ENCODE data around the gene POMT2.
"Not testable (repeated sequence)": the region's sequence is repeated elsewhere in the genome, so short reads cannot be mapped to it uniquely, and the experiment has no call there.

The POMT2 gene

DNA sequence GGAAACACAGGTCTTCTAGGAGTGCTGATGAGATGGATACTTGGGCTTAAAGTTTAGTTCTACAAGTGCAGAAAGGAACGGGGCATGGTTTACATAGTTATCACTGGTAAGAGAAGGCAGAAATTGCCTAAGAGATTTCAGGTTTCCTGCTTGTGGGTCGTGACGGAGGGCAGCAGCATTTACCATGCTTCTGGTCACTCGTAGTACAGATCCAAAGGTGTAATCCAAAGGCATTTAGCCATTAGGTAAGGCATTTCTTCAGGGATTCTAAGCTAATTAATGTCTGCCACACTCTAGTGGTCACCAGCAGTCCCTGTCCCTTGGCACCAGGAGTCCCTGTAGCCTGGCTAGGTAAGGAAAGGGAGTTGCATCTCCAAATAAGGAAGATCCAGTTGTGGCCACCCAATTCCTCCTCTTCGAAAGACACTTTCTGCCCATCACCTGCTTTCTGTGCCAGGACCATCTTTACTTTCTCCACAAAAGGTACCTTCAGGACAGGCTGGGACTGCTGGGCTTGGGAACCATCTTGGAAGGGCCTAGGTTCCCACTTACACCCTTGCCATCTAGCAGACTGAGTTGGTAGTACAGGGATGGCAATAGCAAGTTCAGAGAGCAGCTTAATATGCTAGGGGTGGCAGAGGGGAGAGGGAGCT lies 1.7 kb upstream of the POMT2 start:
- DNase-seq: peak in 2 of 3 donors; percentile 9 to 13
- peak overlapping the region in 1 of 2 experiments; percentile 93 for H3K27ac ChIP-seq (ENCODE audit: insufficient read depth in 1 of 2, low read depth in 1 of 2, low read length in 2 of 2, poor library complexity in 1 of 2, severe bottlenecking in 2 of 2)
- H3K27me3 ChIP-seq (replicated peaks in 2 of 5; ENCODE audit: control insufficient read depth in 4 of 5, insufficient read depth in 5 of 5, low read length in 4 of 5): no peaks in the 10 kb centered on the region
- H3K36me3 ChIP-seq (ENCODE audit: control insufficient read depth in 4 of 4, insufficient read depth in 4 of 4, low read length in 3 of 4): peaks cover 0 to 4% (median 2%) of the 10 kb centered on the region in 4 experiments
- H3K9me3 ChIP-seq (ENCODE audit: control extremely low read depth in 1 of 5, control insufficient read depth in 4 of 5, insufficient read depth in 2 of 5, low read depth in 1 of 5, low read length in 4 of 5): no peaks in the 10 kb centered on the region
- H3K4me3 ChIP-seq (ENCODE audit: control insufficient read depth in 1 of 7, extremely low read depth in 1 of 7, insufficient read depth in 4 of 7, low read depth in 2 of 7, low read length in 6 of 7): peak overlapping the region in 6 of 7 experiments; percentile 76 to 95 (median 88)
- ChIA-PET POLR2A (no interaction called here), CTCF (interaction anchor here (1.1 to 14.2 kb wide), 2 partner anchors 8 to 21 kb away, joined by 3 to 251 read pairs; no protein-coding TSS in a partner anchor)
- peaks cover 8 to 22% (median 14%) of the 10 kb centered on the region in 4 experiments for H3K4me1 ChIP-seq (ENCODE audit: control extremely low read depth in 1 of 4, control insufficient read depth in 4 of 4, insufficient read depth in 4 of 4, low read length in 3 of 4)
- 75% methylated on average over 3 of the region's 5 CpGs for WGBS (ENCODE audit: insufficient coverage)

DNA sequence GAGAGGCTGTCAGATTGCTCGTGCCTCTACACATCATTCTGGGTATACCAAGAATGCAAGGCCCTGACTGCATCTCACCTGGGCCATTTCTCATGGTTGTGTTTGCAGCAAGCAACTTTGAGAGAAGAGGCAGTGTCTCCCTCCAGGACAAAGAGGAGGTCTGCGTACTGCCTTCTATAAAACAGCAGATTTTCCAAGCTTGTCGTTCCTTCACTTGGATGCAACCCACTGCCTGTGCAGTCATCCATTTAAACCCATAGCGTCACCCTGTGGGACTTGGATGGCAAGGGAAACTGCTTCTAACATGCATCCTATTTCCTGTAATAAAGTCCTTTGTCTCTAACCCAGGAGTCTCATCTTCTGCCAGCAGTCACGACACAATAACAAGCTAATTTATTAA lies 1.3 kb downstream of the POMT2 start:
- CTCF ChIA-PET: interaction anchor here (14.2 kb wide), 1 partner anchor 18 kb away, joined by 251 read pairs; no protein-coding TSS in a partner anchor
- no peak for DNase-seq
- H3K36me3 ChIP-seq (ENCODE audit: control insufficient read depth in 4 of 4, insufficient read depth in 4 of 4, low read length in 3 of 4): peaks cover 0 to 3% (median 0%) of the 10 kb centered on the region in 4 experiments
- no peak overlapping the region for H3K27ac ChIP-seq (ENCODE audit: insufficient read depth in 1 of 2, low read depth in 1 of 2, low read length in 2 of 2, poor library complexity in 1 of 2, severe bottlenecking in 2 of 2)
- WGBS (ENCODE audit: insufficient coverage): 89% methylated on average over 5 of the region's 5 CpGs
- peaks cover 8 to 22% (median 14%) of the 10 kb centered on the region in 4 experiments for H3K4me1 ChIP-seq (ENCODE audit: control extremely low read depth in 1 of 4, control insufficient read depth in 4 of 4, insufficient read depth in 4 of 4, low read length in 3 of 4)
- H3K4me3 ChIP-seq (ENCODE audit: control insufficient read depth in 1 of 7, extremely low read depth in 1 of 7, insufficient read depth in 4 of 7, low read depth in 2 of 7, low read length in 6 of 7): peak overlapping the region in 1 of 7 experiments; percentile 76
- H3K9me3 ChIP-seq (ENCODE audit: control extremely low read depth in 1 of 5, control insufficient read depth in 4 of 5, insufficient read depth in 2 of 5, low read depth in 1 of 5, low read length in 4 of 5): no peaks in the 10 kb centered on the region
- POLR2A ChIA-PET: no interaction called here
- H3K27me3 ChIP-seq (replicated peaks in 2 of 5; ENCODE audit: control insufficient read depth in 4 of 5, insufficient read depth in 5 of 5, low read length in 4 of 5): no peaks in the 10 kb centered on the region

GRCh38 chr14:77318756-77319155 lies 1.9 kb downstream of the POMT2 start:
- POLR2A ChIA-PET; H3K27ac ChIP-seq (ENCODE audit: insufficient read depth in 1 of 2, low read depth in 1 of 2, low read length in 2 of 2, poor library complexity in 1 of 2, severe bottlenecking in 2 of 2); H3K27me3 ChIP-seq (replicated peaks in 2 of 5; ENCODE audit: control insufficient read depth in 4 of 5, insufficient read depth in 5 of 5, low read length in 4 of 5); H3K36me3 ChIP-seq (ENCODE audit: control insufficient read depth in 4 of 4, insufficient read depth in 4 of 4, low read length in 3 of 4); DNase-seq; H3K4me3 ChIP-seq (ENCODE audit: control insufficient read depth in 1 of 7, extremely low read depth in 1 of 7, insufficient read depth in 4 of 7, low read depth in 2 of 7, low read length in 6 of 7); H3K9me3 ChIP-seq (ENCODE audit: control extremely low read depth in 1 of 5, control insufficient read depth in 4 of 5, insufficient read depth in 2 of 5, low read depth in 1 of 5, low read length in 4 of 5): not testable (repeated sequence)
- H3K4me1 ChIP-seq (ENCODE audit: control extremely low read depth in 1 of 4, control insufficient read depth in 4 of 4, insufficient read depth in 4 of 4, low read length in 3 of 4): peaks cover 8 to 22% (median 14%) of the 10 kb centered on the region in 4 experiments
- CTCF ChIA-PET: interaction anchor here (14.2 kb wide), 1 partner anchor 17 kb away, joined by 251 read pairs; no protein-coding TSS in a partner anchor
- over 99% methylated on average over 10 of the region's 11 CpGs for WGBS (ENCODE audit: insufficient coverage)

DNA sequence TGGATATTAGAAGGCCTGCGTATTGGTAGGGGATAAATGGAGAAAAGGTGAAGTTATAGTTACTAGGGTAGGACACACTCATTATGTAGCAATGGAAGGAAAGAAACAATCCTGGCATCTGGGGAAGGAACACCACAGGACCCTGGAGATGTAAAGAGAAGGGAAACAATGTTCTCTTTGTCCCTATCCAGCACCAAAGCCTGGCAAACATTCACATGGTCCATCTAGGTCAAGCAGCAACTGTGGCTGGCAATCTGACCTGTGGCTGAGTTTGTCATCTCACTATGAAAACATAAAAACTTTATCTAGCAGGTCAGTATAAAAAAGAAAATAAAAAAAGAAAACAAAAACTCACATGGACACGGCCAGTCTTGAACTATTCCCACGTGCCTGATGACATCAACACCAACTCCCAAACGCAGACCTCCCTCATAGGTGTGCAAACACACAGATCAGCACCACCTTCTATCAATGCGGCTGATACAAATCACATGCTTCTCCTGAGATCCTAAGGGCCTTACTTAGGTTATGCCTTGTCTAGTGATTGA lies 2.6 kb downstream of the POMT2 start:
- Histone ChIP-seq H3K9me3 (ENCODE audit: control extremely low read depth in 1 of 5, control insufficient read depth in 4 of 5, insufficient read depth in 2 of 5, low read depth in 1 of 5, low read length in 4 of 5) (no peaks in the 10 kb centered on the region), H3K36me3 (ENCODE audit: control insufficient read depth in 4 of 4, insufficient read depth in 4 of 4, low read length in 3 of 4) (no peaks in the 10 kb centered on the region), H3K27me3 (replicated peaks in 2 of 5; ENCODE audit: control insufficient read depth in 4 of 5, insufficient read depth in 5 of 5, low read length in 4 of 5) (no peaks in the 10 kb centered on the region), H3K4me3 (ENCODE audit: control insufficient read depth in 1 of 7, extremely low read depth in 1 of 7, insufficient read depth in 4 of 7, low read depth in 2 of 7, low read length in 6 of 7) (no peak overlapping the region), H3K4me1 (ENCODE audit: control extremely low read depth in 1 of 4, control insufficient read depth in 4 of 4, insufficient read depth in 4 of 4, low read length in 3 of 4) (peaks cover 8 to 22% (median 14%) of the 10 kb centered on the region in 4 experiments), H3K27ac (ENCODE audit: insufficient read depth in 1 of 2, low read depth in 1 of 2, low read length in 2 of 2, poor library complexity in 1 of 2, severe bottlenecking in 2 of 2) (no peak overlapping the region)
- 100% methylated on average over 2 of the region's 5 CpGs for WGBS (ENCODE audit: insufficient coverage)
- no peak for DNase-seq
- CTCF ChIA-PET: interaction anchor here (14.2 kb wide), 1 partner anchor 17 kb away, joined by 251 read pairs; no protein-coding TSS in a partner anchor
- POLR2A ChIA-PET: no interaction called here

DNA sequence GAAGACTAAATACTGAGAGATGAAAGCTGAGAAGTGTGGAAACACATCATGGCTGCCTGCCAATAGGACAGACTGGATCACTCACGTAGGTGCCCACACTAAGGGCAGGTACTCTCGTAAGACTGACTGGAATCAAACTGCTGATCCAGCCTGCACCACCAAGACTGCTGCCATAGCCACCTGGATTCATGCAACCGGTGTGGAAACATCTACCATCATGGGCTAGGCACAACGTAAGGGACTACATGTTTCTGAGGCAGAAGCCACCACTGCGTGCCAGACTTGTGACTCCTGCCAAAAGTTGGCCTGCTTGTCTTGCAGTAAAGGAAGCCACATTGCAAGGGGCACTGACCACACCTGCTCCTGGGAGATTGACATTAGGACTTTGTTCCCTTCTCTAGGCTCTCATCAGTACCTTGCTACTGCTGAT lies 3.8 kb downstream of the POMT2 start:
- CTCF ChIA-PET: interaction anchor here (0.9 to 14.2 kb wide), 16 partner anchors 12 to 442 kb away, joined by 3 to 251 read pairs (median 4); partner anchors contain the start of gene AHSA1
- H3K27me3 ChIP-seq (replicated peaks in 2 of 5; ENCODE audit: control insufficient read depth in 4 of 5, insufficient read depth in 5 of 5, low read length in 4 of 5): no peaks in the 10 kb centered on the region
- POLR2A ChIA-PET: no interaction called here
- no peak overlapping the region for H3K27ac ChIP-seq (ENCODE audit: insufficient read depth in 1 of 2, low read depth in 1 of 2, low read length in 2 of 2, poor library complexity in 1 of 2, severe bottlenecking in 2 of 2)
- DNase-seq: peak in 1 of 3 donors; percentile 12
- no peaks in the 10 kb centered on the region for H3K9me3 ChIP-seq (ENCODE audit: control extremely low read depth in 1 of 5, control insufficient read depth in 4 of 5, insufficient read depth in 2 of 5, low read depth in 1 of 5, low read length in 4 of 5)
- no peaks in the 10 kb centered on the region for H3K36me3 ChIP-seq (ENCODE audit: control insufficient read depth in 4 of 4, insufficient read depth in 4 of 4, low read length in 3 of 4)
- WGBS (ENCODE audit: insufficient coverage): 94% methylated on average over 5 of the region's 5 CpGs
- H3K4me3 ChIP-seq (ENCODE audit: control insufficient read depth in 1 of 7, extremely low read depth in 1 of 7, insufficient read depth in 4 of 7, low read depth in 2 of 7, low read length in 6 of 7): no peak overlapping the region
- peaks cover 3 to 13% (median 8%) of the 10 kb centered on the region in 4 experiments for H3K4me1 ChIP-seq (ENCODE audit: control extremely low read depth in 1 of 4, control insufficient read depth in 4 of 4, insufficient read depth in 4 of 4, low read length in 3 of 4)

DNA sequence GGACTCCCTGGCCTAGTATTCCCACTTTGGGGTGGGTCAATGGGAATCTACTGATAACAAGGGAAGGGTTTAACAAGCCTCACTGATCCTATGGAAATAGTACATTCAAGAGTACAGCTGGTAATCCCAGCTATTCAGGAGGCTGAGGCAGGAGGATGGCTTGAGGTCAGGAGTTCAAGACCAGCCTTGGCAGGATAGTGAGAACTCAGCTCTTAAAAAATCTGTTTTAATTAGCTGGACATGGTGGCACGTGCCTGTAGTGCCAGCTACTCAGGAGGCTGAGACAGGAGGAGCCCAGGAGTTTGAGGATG lies 4.5 kb downstream of the POMT2 start:
- no peak for DNase-seq
- Histone ChIP-seq H3K36me3 (ENCODE audit: control insufficient read depth in 4 of 4, insufficient read depth in 4 of 4, low read length in 3 of 4) (peaks cover 0 to 2% (median 0%) of the 10 kb centered on the region in 4 experiments), H3K27me3 (replicated peaks in 2 of 5; ENCODE audit: control insufficient read depth in 4 of 5, insufficient read depth in 5 of 5, low read length in 4 of 5) (no peaks in the 10 kb centered on the region), H3K27ac (ENCODE audit: insufficient read depth in 1 of 2, low read depth in 1 of 2, low read length in 2 of 2, poor library complexity in 1 of 2, severe bottlenecking in 2 of 2) (no peak overlapping the region), H3K4me3 (ENCODE audit: control insufficient read depth in 1 of 7, extremely low read depth in 1 of 7, insufficient read depth in 4 of 7, low read depth in 2 of 7, low read length in 6 of 7) (no peak overlapping the region), H3K9me3 (ENCODE audit: control extremely low read depth in 1 of 5, control insufficient read depth in 4 of 5, insufficient read depth in 2 of 5, low read depth in 1 of 5, low read length in 4 of 5) (no peaks in the 10 kb centered on the region), H3K4me1 (ENCODE audit: control extremely low read depth in 1 of 4, control insufficient read depth in 4 of 4, insufficient read depth in 4 of 4, low read length in 3 of 4) (peaks cover 3 to 11% (median 7%) of the 10 kb centered on the region in 4 experiments)
- POLR2A ChIA-PET: no interaction called here
- no CpG with 5 or more reads among the region's 1 CpG for WGBS (ENCODE audit: insufficient coverage)
- CTCF ChIA-PET: interaction anchor here (0.7 to 14.2 kb wide), 27 partner anchors 8 to 443 kb away, joined by 3 to 251 read pairs (median 4); partner anchors contain the start of gene AHSA1
